GM19452 (cell line): ENCODE results near the gene PHC2.
"Not testable (repeated sequence)": the region's sequence is repeated elsewhere in the genome, so short reads cannot be mapped to it uniquely, and the experiment has no call there.

Experiments used
- ATAC-seq: cut with Tn5 transposase; IDR thresholded peaks from one replicate; pipeline ENCODE4 v1.9.1; 2021; ENCODE audit not compliant: unreplicated experiment

The PHC2 gene

DNA sequence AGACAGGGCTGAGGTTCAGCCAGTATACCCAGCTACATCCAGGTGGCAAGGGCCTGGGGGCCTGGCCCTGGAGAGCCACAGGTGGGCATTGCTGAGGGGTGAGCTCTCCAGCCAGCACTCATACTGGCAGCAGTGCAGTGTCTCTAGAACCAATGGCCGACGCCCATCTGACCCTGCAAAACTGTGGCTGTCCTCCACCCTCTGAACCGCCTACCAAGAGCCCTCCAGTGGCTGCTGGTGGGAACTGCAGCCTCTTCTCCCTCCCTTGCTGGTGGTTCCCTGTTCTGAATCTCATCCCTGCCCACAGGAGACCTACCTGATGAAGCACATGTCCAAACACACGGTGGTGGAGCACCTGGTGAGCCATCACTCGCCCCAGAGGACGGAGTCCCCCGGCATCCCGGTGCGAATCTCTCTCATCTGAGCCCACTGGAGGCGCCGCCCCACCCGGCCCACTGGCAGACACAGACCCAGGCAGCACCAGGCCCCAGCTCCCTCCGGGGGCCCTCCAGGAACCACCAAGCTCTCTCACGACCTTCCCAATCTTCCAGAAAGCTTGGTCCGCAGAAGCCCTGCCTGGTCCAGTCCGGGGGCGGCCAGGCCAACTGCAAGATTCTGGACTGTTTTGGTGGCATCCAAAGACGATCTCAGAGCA lies 132.1 kb downstream of the PHC2 start:
- no peak for ATAC-seq

DNA sequence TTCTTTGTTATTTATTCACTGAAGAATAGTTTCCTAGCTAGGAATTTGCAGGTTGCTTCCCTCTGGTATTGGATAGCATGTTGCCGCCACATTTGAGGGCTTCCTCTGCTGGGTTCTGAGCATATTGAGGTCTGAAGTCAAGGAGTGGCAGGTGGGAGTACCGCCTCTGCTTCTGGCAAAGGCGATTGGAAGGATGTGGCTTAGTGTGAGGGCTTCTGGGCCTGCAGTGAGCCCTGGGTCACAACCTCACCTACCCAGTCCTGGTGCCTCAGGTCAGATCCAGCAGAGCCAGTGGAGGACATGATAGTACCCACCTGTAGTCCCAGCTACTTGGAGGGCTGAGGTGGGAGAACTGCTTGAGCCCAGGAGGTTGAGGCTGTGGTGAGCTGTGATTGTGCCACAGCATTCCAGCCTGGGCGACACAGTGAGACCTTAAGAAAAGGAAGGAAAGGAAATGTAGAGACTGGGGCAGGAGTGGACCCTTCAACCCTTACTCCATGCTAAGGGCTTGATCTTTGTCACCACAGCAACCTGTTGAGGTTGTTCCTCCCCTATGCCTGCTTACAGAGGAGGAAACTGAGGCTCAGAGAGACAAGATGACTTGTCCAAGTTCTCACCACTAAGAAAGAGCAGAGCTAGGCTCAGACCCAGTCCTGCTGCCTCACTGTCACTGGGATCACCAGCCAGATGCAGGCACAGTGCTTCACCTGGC lies 132.8 kb downstream of the PHC2 start:
- no peak for ATAC-seq

DNA sequence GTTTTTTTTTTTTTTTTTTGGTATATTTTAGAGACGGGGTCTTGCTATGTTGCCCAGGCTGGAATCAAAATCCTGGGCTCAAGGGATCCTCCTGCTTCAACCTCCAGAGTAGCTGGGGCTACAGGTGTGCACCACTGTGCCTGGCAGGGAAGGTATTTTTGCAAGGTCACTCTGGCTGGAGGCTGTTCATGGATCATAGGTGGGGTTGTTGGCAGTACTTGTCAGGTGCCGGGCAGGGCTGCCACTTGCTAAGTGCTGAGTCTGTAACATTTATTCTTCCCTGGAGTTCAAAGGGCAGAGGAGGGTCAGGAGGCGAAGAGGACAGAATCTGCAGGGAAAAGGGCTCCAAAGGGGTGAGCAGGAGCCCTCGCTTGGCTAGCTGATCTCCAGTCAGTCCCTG lies 134.1 kb downstream of the PHC2 start:
- ATAC-seq = no peak

DNA sequence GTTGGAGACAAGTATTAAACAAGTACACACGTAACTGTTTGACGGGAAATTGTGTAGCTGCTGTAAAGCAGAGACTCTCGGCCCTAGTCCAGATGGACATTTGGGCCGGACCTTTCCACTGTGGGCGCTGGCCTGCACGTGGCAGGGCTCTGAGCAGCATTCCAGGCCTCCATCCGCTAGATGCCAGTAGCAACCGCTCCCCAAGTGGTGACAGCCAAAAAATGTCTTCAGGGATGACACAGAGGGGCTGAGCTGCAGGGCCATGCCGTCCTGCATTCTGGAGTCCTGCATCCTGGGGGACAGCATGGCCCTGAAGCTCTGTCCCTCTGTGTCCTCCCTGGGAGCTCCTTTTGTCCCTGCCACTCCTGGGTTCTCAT lies 134.8 kb downstream of the PHC2 start:
- no peak for ATAC-seq

DNA sequence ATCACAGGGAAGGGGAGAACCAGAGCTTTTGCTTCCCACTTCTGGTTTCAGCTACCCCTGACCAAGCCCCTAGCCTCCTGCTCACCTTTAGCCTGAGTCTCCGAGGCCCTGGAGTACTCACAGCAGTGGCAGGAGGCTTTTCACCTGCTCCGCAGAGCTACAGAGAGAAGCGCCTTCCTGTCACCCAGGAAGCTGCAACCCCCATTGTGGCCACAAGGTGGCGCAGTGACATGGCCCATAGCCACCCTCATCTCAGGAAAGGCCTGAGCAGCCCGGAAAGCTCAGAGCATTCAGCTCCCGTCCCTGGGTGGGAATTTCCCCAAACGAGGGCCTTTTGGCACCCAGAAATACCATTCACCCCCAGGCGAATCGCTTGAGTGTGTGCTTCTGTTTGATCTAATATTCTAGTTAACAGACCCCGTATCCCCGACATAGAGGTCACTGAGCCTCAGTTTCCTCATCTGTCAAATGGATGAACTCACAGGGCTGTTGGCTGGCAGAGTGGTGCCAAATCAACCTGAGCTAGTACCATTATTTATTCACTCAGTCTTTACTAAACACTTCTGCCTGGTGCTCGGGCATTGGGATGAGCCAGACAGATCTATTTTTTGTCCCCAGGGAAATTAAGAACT lies 135.3 kb downstream of the PHC2 start:
- ATAC-seq = peak; percentile 64

DNA sequence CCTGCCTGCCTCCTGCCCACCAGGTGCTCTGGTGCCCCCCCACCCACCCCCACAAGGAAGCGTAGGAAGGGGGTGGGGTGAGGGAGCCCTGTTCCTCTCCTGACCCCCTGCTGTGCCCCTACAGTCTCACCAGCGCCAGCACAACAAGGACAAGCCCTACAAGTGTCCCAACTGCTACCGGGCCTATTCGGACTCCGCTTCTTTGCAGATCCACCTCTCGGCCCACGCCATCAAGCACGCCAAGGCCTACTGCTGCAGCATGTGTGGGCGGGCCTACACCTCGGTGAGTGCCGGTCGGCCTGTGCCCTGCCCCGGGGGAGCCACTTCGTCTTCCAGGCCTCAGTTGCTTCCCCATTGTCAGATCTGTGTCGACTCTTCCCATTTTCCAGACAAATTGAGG lies 135.9 kb downstream of the PHC2 start:
- no peak for ATAC-seq

DNA sequence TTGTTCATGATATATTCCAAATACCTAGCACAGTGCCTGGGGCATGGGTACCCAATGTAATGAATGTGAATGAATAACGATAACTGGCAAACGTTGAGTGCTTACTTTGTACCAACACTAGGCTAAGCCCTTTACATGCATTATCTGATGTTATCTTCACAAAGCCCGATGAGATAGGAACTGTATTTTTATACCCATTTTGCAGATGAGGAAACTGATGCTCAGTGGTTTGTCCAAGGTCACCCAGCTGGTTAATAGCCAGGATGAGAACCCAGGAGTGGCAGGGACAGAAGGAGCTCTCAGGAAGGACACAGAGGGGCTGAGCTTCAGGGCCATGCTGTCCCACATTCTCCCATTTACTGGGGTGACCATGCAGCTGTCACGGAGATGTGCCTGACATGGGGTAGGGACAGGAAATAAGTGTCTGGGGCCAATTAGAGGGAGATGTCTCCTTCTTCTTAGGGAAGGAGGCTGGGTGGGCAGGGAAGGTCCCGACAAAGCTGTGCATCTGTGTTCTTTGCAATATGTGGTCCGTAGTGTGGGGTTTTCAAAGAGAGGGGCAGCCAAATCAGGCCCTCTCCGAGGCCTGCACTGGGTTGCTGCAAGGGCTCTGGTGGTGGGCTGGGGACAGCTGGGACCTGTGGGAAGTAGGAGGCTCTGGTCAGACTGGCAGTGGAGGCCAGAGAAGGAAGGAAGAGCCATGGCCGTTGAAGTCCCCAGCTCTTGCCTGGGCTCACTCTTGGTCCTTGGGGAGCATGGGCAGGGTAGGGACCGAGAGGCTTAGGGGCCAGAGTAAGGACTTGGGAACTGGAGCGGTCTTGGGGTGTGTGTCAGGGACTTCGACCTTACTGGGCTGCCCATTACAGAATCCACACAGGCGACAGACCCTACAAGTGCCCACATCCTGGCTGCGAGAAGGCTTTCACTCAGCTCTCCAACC lies 136.6 kb downstream of the PHC2 start:
- no peak for ATAC-seq

DNA sequence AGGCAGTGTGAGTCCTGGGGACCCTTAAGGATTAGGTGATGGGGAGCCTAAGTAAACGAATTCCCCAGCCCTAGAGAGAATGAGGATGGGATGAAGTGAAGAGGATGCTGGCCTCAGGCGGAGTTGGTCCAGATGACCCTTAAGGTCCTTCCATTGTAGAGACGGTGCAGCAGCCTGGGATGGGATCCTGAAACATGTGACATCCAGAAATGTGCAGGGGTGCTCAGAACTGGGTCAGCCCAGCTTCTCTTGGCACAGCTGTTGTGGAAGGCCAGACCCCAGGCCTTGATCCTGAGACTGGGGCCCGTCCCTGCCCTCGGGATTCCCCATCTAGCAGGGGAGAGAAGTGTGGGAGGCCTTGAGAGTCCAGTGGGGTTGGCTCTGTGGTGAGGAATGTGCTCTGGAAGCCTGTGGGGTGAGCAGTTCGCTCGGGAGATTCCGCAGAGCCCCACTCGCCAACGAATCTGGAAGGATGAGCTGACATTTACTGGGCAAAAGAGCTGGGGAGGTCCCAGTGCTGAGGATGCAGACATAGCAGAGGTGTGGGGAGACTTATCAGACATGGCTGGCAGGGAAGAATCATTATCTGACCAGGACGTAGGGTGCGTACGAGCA lies 138.1 kb downstream of the PHC2 start:
- no peak for ATAC-seq

DNA sequence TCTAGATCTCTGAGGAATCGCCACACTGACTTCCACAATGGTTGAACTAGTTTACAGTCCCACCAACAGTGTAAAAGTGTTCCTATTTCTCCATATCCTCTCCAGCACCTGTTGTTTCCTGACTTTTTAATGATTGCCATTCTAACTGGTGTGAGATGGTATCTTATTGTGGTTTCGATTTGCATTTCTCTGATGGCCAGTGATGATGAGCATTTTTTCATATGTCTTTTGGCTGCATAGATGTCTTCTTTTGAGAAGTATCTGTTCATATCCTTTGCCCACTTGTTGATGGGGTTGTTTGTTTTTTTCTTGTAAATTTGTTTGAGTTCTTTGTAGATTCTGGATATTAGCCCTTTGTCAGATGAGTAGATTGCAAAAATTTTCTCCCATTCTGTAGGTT lies 140.3 kb downstream of the PHC2 start:
- not testable (repeated sequence) for ATAC-seq

DNA sequence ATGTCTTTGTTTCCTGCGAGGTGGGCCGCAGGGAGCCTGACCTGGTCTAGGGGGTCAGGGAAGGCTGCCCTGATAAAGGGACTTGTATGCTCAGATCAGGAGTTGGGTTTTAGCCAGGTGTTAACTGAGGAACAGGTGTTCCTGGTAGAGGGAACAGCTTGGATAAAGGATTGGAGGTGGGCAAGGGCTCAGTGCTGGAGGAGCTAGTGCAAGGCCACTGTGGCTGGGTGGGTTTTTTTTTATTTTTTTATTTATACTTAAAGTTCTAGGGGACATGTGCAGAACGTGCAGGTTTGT lies 141.1 kb downstream of the PHC2 start:
- no peak for ATAC-seq

DNA sequence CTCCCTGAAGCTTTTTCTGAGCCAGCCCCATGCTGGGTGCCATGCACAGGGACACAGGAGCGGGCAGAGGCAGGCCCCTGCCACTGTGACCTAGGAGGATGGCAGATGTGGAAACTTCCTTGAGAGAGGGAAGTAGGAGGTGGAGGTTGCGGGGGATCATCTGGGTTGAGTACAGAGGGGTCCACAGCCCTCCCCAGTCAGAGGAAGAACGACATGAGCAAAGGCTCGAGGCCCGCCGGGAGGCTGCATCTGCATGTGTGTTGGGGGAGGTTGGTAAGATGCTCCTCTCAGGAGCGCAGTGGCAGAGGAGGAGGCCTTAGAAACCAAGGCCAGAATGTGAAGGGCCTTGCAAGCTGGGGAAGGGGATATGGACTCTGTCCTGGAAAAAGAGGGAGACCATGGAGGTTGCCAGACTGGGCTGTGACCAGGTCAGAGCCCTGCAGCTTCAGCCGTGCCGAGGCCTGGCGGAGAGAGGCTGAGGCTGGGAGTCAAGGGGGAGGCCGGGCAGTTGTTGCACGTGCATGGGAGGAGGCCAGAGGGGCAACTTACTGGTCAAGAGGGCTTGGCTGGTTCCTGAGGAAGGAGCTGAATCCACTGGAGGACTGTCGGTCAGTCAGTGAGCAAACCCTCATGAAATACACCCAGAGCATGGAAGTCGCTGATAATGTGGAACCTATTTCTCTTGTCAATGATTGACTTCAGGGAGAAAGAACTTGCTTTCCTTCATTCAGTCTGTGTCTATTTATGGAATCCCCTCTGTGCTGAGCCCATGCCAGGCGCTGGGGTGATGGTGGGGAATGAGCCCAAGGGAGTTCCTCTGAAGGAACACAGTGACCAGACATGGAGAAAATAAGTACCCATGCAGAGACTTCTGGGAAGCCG lies 141.7 kb downstream of the PHC2 start:
- no peak for ATAC-seq

DNA sequence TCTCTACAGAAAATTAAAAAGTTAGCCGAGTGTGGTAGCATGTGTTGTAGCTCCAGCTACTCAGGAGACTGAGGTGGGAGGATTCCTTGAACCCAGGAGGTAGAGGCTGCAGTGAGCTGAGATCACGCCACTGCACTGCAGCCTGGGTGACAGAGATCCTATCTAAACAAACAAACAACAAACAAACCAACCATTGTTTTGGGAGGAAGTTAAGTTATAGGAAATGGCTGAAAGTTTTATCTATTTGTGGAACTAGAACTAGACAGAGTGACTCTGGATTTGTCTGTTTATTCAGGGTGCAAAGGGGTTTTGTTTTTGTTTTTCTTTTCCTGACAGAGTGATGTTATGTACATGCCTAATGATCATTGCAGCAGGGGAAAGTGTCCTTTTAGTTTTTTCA lies 143.6 kb downstream of the PHC2 start:
- ATAC-seq = no peak

DNA sequence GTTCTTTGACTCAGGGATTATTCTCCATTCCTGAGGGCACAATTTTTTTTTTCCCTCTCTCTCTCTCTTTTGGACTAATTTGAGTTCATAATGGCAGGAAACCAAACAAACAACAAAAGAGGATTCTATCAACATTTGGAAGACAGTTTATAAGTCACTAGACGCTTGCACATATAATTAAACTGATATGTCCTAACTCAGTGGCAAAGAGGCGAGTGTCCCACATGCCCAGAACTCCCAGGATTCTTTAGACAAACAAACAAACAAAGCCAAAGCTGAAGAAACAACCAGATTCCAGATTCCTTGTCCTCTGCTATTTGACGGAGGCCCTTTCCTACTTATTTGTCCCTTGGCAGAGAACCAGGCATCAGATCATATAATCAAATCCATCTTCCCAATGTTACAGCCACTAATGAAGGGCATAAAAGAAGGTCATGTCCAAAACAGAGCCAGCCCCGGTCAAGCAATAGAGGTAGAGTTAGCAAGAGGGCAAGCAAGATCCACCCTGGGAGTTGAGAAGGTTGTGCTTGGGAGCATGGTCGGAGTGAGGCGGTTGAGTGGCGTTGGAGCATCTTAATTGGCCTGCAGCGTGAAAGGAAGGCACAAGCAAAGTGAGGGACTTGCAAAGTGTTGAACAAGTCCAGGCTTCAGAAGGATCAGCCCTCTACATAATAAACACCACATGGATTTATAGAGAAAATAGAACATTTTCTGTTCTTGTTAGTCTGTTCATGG lies 144.3 kb downstream of the PHC2 start:
- no peak for ATAC-seq

DNA sequence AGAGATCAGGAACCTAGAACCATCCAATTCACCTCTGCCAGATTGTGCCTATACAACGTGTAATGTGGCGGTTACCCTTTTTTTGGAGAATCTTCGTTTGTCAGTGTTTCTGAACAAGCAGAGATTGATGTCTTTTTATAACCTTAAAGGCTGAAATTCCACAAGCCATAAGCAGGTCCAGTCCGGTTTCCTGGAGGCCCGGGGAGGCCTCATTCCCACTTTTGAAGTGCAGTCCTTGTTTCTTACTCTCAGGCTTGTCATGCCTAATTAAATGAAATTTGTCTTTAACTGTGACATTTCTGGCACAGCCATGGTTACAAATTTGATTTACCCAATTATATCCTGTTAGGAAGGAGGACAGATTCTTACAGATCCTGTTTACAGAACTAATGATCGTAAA lies 146.8 kb downstream of the PHC2 start:
- no peak for ATAC-seq

DNA sequence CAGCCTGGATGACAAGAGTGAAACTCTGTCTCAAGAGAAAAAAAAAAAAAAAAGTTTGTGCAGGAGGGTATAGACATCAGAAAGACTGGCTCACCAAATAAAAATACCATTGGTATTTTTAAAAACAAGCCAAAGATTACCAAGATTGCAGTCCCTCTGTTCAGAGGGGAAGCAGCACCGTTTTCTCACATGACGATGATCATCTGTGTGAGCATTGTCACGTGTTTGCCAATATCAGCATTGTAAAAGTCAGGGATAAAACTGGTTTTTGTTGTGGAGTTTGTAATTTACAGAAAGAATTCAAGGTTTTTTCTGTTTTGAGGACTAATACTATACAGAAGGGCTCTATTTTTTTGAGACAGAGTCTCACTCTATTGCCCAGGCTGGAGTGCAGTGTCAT lies 148.1 kb downstream of the PHC2 start:
- ATAC-seq = no peak

DNA sequence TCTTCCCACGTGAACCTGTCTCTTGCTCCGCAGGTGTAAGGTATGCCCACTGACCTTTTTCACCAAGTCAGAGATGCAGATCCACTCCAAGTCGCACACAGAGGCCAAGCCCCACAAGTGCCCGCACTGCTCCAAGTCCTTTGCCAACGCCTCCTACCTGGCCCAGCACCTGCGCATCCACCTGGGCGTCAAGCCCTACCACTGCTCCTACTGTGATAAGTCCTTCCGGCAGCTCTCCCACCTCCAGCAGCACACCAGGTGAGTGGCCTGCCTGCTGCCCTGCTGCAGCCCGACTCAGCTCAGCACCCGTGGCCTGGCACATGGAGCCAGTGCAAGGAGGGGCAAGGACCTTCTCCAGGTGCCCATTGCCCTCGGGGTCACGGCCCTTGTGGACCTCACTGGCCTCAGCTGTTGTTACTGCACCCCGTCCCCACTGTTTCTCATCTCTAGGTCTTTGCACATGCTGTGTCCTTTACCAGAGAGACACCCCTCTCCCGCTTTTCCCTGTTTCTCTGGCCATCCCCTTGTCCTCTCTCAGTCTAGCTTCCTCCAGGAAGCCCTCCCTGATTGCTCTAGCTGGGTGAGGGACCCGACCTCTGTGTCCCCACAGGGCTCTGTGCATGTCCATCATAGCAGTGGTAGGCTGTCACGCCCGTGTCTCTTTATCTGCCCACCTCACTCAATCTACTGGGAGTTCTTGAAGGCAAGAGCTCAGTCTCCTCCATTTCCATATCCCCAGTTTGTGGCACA lies 149.2 kb downstream of the PHC2 start:
- ATAC-seq = no peak

DNA sequence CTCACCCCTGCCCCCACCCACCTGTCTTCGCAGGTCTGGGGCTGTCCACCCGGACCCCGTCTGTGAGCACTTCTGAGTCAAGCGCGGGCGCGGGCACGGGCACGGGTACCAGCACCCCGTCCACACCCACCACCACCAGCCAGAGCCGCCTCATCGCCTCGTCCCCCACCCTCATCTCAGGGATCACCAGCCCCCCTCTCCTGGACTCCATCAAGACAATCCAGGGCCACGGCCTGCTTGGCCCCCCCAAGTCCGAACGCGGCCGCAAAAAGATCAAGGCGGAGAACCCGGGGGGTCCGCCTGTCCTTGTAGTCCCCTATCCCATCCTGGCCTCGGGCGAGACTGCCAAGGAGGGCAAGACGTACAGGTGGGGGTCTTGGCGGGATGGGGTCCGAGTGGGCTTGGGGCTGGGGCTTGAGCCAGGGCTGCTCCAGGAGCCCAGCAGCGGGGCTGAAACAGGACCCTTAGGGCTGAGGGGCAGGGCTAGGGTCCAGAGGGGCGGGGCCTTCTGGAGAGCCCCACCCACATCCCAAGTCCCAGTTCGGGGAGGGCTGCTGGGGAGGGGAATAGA lies 150.7 kb downstream of the PHC2 start:
- no peak for ATAC-seq

DNA sequence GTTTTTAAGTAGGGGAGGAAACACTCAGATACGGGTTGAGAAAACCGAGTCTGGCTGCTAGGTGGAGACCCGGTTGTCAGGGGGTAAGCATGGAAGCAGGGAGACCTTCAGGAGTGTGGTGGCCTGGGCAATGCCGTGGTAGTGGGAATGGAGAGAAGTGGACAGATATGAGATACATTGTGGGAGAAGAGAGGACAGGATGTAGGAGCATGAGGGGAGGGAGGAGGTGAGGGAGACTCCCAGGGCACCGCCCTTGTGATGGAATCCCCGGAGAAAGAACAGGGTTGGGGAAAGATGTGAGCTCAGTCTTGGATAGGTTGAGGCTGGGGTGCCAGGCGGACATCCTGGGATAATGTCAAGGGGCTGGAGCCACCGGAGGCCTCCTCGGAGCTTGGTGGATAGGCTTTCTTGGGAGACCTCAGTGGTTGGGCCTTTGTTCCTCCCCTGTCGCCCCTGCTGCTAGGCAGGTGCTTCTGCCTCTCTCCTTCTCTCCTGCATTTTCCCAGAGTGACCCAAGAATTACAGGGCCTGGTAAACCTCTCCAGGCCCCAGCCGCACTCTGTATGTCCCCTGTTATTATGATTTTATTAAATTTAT lies 153.3 kb downstream of the PHC2 start:
- no peak for ATAC-seq
